C4-2B (cell line): ENCODE results near the gene TMEM126A.

Experiments
- CTCF ChIP-seq: fragments of 450-650 bp; conservative IDR thresholded peaks from 2 replicates; pipeline ENCODE4 v1.5.1; 2017; ENCODE audit warnings: mild to moderate bottlenecking
- ZFX ChIP-seq: fragments of 450-650 bp; IDR thresholded peaks from 2 replicates; pipeline ENCODE4 v1.6.1; 2017

- TF ChIP-seq ZFX (no peak), CTCF (no peak)
These were observed 27.5 kb upstream of the TMEM126A start for GRCh38 chr11:85620256-85620655.
